Gastroesophageal sphincter (tissue), 3 donors: ENCODE data around the gene CDYL.

Experiments used
- CTCF ChIP-seq, 4 experiments: fragments of 200-600 bp in 2 of 4; fragments of 450-650 bp in 2 of 4; sonication (generic) in 1 of 4; IDR thresholded peaks; one replicate each; pipeline ENCODE4 v1.5.1; 2017 to 2019; ENCODE audit warnings: antibody characterized with exemption in 4 of 4, mild to moderate bottlenecking in 2 of 4, moderate library complexity in 2 of 4
- EP300 ChIP-seq: sonication (generic); formaldehyde crosslinking; IDR thresholded peaks from one replicate; pipeline ENCODE4 v1.6.1; 2017; ENCODE audit warnings: antibody characterized with exemption, mild to moderate bottlenecking

GRCh38 chr6:4728926-4729325 lies 47.3 kb upstream of the CDYL start:
- TF ChIP-seq CTCF (IDR thresholded peaks at IDR 0.05) (no peak), EP300 (no peak)
